ENCODE measurements around the gene ITGA7.

ITGA7 gene

GRCh38 chr12:55699471-55700055, 8.1 kb downstream of the ITGA7 start:
- no peak for DNase-seq (ENCODE audit: low spot score)

GRCh38 chr12:55698965-55699364, 8.7 kb downstream of the ITGA7 start:
- no peak for DNase-seq (ENCODE audit: low spot score)

DNA sequence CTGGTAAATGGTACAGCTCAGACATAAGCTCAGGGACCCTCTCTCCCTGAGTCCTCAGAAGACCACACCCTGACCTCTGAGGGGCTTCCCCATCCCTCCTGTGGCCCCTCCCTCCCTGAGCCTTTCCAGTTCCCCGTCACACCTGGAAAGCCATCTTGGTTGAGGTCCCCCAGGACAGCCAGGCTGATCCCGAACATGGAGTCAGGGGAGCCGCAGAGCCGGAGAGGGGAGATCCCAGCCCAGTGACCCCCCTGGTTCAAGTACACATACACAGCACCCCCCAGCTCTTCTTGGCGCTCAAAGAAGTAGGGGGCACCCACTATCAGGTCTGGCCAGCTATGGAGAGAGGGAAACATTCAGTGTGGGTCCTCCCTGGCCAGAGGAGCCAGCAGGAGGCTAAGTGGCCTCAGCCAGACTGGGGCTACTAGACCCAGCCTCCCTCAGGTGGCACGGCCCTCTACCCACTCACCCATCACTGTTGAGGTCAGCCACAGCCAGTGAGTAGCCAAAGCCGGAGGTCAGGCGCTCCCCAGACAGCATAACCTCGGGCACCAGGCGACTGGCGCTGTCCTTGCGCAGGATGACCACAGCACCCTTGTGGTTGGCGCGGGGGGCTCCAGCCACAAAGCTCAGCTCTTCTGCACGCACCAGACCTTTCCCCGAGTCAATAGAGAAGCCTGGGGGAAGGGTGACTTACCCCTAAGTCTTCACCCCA, 9.3 kb downstream of the ITGA7 start:
- DNase-seq (ENCODE audit: low spot score) = no peak

DNA sequence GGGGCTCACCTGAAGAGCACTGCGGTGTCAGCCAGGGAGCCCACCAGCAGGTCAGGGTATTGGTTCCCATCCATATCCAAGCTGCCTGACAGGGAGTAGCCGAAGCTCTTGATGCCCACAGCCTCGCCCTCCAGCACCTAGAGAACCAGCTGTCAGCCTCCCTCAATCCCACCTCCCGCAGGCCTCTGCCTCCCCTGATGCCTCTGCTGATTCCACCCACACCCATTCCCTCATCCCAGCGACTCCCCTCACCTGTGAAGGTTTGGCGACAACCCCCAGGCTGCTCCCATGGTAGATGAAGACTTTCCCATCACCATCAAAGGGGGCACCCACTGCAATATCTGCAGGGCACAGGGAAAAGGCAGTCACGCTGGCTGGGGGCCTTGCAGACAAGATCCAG, 10.0 kb downstream of the ITGA7 start:
- DNase-seq (ENCODE audit: low spot score) = no peak

- DNase-seq (ENCODE audit: low spot score) = no peak
These were observed 10.8 kb downstream of the ITGA7 start for GRCh38 chr12:55696796-55697462.

GRCh38 chr12:55696141-55696540, 11.6 kb downstream of the ITGA7 start:
- no peak for DNase-seq (ENCODE audit: low spot score)

GRCh38 chr12:55695349-55695748, 12.4 kb downstream of the ITGA7 start:
- DNase-seq (ENCODE audit: low spot score) = no peak

- no peak for DNase-seq (ENCODE audit: low spot score)
These were observed 13.1 kb downstream of the ITGA7 start for GRCh38 chr12:55694651-55695050.

DNA sequence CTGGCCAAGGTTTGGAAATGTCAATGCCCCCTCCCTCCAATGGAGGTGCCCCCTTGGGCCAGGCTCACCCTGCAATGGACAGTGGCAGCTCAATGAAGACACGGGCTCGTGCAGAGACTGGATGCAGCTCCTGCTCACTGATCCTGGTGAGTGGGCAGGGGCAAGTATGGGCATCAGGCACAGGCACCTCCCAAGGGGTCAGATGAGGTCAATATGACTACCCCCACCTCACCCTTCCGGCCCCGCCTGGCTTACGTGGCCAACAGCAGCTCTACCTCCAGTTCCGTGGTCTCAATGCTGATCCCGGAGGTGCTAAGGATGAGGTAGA, 13.6 kb downstream of the ITGA7 start:
- DNase-seq (ENCODE audit: low spot score) = no peak

- DNase-seq (ENCODE audit: low spot score) = no peak
These were observed 14.1 kb downstream of the ITGA7 start for GRCh38 chr12:55693323-55694187.

DNA sequence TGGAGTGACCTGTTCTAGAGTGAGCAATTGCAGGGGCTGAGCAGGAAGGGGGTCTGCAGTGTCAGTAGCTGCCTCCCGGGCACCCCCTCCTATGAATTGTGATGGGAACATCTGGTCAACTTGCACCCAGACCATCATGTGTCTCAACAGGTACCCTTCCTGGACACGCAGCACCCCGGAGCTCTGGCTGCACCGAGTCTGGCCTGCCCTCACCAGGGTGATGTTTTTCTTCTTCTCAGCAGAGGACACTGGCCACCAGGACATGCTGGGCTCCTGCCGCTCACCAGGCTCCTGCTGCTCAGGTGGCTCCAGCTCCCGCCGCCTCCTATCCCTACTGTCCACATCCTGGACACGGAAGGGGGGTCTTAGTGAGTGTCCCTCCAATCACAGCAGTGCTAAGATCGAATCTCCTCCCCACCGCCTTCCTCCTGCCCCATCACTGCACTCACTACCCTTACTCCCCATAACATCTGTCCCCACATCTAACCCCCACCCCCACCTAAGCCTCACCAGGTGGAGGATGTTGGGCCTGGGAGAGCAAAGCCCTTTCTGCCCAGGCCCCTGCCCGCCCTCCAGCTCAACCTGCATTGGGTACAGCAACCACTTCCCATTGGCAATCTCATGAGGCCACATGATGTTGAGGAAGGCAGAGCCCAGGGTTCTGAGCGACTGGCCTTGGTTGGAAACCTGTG, 14.9 kb downstream of the ITGA7 start:
- DNase-seq (ENCODE audit: low spot score) = no peak

GRCh38 chr12:55688716-55689655, 18.7 kb downstream of the ITGA7 start:
- no peak for DNase-seq (ENCODE audit: low spot score)

DNA sequence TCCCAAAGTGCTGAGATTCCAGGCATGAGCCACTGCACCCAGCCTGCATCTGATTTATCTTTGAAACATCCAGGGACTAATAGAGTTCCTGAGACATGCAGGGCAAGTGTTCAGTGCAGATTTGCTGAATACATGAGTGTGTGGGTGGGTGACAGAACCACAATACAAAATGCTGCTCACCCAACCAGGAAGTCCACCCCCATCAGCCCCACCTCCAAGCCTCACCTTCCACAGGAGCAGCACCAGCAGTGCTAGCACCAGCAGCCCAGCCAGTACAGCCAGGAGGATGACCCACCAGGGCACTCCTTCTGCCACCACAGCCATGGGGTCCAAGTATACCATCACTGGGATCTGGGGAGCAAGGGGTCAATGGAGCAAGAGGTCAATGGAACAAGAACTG, 20.0 kb downstream of the ITGA7 start:
- no peak for DNase-seq (ENCODE audit: low spot score)

DNA sequence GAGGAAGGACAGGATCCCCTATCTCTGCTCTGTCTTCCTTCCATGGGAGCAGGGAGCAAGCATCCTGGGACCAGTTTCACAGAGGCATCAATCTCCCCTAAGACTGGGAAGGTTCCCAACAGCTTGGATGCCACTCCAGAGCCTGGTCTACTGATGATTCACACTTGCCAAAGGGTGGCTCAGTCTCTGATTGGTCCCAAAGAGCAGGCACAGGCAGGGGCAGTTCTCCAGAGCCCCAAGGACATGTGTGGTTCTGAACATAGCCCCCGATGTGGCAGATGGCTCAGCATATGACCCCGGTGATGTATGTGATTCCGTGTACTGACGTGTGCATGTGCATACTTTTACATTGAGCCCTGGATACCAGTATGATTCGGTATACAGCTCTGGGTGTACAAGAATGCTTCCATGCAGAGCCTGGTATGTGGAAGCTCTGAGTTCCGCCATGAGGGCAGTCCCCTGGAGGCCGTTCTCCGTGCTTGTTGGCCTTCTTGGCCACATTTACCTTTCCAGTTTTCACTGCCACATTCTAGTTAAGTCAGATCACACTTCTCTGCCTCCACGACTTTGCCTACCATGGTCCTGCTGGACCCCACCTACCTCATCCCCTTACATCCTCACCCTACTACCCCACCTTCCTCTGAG, 21.2 kb downstream of the ITGA7 start:
- peak; percentile 24 for DNase-seq (ENCODE audit: low spot score)

DNA sequence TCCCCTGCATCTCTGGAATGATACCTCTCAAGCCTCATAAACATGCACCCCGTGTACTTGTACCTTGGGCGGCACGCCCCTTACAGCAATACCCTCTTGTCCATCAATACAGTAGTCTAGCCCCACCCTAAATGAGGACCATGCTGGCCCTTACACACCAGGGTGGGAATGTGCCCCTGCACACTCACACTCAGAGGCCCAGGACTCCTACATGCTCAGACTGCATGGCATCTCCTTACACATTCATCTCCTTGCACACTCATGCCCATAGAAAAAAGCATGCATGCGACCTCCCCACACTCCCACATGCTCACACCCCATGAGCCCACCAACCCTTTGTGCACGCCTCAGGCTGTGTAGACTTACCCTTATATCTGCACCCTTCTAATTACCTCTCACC, 22.0 kb downstream of the ITGA7 start:
- DNase-seq (ENCODE audit: low spot score) = no peak

DNA sequence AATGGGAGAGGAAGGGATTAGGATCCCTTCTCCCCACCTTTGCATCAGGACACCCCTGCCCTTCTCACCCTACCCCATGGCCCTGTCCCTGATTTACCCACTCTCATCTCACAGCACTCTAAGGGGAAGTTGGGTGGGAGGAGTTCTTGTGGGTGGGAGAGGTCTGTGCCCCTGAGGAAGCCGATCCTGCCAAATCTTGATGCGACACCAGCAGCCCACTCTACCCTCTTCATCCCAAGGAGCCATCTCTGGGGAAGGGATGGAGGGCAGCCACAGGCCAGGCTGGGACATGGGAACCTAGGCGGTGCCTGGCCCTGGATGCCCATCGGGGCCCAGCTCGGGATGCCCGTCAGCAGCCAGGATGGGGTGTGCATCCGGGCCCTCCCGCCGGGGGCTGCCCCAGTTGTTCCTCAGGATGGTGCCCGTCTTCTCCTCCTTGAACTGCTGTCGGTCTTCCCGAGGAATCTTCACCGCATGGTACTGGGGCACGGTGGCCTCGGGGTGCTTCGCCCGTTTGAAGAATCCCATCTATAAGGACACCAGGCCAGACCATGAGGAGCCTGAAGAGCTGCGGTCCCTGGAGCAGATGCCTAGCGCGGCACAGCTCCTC, 22.8 kb downstream of the ITGA7 start:
- no peak for DNase-seq (ENCODE audit: low spot score)

GRCh38 chr12:55683676-55684075, 24.0 kb downstream of the ITGA7 start:
- no peak for DNase-seq (ENCODE audit: low spot score)

- DNase-seq (ENCODE audit: low spot score) = no peak
These were observed 25.5 kb downstream of the ITGA7 start for GRCh38 chr12:55682087-55682796.

Measured in AG08395 (cell line).